HG03342 (cell line): ENCODE results near the gene XG.
A peak's percentile ranks its signal among the peaks of the same experiment; 100 is the strongest.
"Not testable (repeated sequence)": the region's sequence is repeated elsewhere in the genome, so short reads cannot be mapped to it uniquely, and the experiment has no call there.

Experiments used
- ATAC-seq: cut with Tn5 transposase; IDR thresholded peaks from one replicate; pipeline ENCODE4 v1.9.1; 2021; ENCODE audit warnings: mild to moderate bottlenecking, moderate library complexity; ENCODE audit not compliant: unreplicated experiment

Gene XG

DNA sequence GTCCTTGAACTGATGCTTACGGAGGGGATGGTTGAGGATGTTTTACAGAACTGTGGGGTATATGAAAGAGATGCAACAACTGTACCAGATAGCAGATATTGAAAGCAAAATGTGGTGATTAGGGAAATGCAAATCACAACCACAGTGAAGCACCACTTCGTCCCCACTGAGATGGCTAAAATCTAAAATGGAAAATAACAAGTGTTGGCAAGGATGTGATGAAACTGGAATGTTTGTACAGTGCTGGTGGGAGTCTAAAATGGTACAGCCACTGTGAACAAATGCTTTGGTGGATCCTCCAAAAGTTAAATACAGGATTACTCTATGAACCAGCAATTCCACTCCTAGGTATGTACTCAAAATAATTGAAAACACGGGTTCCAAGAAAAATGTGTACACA, 22.9 kb downstream of the XG start:
- no peak for ATAC-seq

DNA sequence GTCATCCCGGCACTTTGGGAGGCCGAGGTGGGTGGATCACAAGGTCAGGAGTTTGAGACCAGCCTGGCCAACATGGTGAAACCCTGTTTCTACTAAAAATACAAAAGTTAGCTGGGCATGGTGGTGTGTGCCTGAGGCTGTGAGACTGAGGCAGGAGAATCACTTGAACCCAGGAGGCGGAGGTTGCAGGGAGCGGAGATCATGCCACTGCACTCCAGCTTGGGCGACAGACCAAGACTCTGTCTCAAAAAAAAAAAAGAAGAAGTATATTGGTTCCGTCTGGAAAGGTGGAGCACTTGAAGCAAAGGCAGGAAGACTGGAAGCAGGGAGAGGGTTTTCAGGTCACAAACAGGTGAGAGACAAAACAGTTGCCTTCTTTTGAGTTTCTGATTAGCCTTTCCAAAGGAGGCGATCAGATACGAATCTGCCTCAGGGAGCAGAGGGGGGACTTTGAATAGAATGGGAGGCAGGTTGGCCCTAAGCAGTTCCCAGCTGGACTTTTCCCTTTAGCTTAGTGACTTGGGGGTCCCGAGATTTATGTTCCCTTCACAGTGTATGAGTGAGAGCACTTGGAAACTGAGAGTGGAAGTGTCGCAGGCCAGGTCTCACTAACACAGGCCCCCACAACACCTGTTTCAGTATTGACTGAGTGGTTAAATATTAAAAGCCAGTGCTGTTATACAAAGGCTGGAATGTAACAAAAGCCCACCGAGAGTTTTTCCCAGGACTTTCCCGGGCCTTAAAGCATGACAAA, 28.8 kb downstream of the XG start:
- ATAC-seq: peak; percentile 51

DNA sequence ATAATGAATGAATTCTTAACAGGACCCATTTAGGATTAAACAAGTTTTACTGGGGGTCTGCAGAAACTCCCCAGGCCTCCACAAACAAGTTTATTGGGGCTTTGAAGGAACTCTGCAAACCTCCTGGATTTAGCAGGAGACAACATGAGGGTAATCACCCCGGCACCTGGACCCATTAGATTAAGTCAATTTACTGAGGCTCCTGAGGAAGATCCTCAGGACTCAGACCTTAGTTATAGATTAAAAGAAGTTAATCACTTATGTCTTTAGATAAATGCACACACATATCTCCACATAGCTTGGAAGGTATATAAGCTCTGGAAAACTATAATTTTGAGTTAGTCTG, 29.4 kb downstream of the XG start:
- peak; percentile 8 for ATAC-seq

DNA sequence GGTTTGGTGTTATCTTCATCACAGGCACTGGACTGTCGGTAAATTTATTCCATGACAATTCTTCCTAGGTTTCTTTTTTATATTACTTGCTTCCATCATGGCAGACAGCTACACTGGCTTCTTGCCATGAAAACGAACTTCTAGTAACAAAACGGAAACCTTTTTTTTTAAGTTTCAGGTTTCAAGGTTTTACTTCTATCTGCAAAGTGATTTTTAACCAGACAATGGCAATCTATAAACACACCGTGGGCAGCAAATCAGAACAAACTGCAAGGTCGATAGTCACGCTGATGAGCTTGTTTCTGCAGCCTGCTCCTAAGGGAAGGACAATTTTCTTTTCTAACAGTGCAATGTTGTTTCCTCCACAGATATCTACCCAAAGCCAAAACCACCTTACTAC, 29.9 kb downstream of the XG start:
- ATAC-seq: peak; percentile 48

DNA sequence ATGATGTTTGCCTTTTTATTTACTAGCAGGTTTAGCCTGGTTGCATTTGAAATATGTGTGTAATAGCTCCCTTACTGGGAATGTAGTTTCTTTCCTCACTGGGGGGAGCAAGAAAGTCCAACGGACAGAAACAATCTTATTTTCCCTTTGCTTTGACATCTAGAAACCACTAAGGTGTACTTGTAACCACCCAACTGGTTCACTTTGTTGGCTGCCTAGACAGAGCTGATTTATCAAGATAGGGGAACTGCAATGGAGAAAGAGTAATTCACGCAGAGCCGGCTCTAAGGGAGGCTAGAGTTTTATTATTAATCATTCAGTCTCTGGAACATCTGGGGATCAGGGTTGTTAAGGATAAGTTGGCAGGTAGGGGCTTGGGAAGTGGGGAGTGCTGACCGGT, 30.3 kb downstream of the XG start:
- peak; percentile 35 for ATAC-seq

DNA sequence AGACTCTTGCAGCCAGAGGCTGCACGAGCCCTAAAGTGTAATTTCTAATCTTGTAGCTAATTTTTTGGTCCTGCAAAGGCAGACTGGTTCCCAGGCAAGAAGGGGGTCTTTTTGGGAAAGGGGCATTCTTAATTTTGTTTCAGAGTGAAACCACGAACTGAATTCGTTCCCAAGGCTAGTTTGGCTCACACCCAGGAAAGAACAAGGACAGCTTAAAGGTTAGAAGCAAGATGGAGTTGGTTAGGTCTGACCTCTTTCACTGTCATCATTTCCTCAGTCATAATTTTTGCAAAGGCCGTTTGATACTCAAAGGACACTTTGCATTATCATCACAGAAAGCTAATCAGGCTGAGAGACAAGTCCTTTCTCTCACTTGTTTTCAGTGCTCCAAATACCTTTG, 30.9 kb downstream of the XG start:
- ATAC-seq: no peak

DNA sequence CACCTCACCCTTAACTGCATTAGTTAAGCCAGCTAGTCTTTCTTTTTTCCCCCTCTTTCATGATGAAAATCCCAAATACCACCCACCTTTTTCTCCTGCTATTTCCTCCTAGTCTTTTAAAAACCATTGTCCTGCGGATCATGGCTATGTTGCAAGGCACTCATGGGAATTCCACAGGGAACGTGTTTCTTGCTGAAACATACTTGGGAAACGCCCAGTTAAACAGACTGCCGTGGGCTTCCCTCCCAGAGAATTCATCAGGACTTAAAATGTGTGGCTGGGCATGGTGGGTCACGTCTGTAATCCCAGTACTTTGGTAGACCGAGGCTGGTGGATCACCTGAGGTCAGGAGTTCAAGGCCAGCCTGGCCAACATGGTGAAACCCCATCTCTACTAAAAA, 32.2 kb downstream of the XG start:
- ATAC-seq: no peak

DNA sequence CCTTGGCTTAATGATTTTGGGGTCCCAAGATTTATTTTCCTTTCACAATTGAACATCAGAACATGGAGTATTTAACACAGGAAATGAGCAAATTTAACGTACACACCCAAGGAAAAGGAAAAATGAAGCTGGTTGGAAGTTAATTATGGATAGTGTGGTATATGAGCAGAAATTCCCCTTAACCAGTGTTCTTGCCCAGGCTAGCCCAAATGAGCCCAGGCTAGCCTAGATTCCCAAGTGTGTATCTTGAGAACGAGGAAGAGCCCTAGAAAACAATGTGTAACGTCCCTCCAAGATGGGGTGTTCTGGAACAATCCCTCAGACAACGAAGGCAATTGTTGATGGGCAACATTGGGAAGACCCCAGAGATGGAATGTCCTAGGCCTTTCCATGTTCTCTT, 33.7 kb downstream of the XG start:
- no peak for ATAC-seq

DNA sequence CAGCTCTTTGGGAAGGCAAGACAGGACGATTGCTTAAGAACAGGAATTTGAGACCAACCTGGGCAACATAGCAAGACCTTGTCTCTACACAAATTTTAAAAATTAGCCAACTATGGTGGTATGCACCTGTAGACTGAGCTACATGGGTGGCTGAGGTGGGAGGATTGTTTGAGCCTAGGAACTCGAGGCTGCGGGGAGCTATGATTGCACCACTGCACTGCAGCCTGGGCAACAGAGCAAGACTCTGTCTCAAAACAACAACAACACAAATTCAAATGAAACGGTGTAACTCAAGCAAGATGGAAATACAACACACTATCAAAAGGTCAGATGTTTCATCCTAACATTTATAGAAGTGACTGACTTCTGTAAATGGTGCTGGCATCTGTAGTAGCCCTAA, 37.1 kb downstream of the XG start:
- ATAC-seq: no peak

DNA sequence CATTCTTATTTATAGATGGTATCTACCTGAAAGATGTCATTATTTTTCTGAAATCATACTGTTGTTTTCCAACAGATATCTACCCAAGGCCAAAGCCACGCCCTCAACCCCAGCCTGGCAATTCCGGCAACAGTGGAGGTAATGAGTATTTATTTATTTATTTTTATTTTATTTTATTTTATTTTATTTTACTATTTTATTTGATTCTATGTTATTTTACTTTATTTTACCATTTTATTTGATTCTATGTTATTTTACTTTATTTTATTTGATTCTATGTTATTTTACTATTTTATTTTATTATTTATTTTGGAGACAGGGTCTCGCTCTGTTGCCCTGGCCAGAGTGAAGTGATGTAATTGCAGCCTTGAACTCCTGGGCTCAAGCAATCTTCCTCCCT, 37.7 kb downstream of the XG start:
- ATAC-seq: no peak

DNA sequence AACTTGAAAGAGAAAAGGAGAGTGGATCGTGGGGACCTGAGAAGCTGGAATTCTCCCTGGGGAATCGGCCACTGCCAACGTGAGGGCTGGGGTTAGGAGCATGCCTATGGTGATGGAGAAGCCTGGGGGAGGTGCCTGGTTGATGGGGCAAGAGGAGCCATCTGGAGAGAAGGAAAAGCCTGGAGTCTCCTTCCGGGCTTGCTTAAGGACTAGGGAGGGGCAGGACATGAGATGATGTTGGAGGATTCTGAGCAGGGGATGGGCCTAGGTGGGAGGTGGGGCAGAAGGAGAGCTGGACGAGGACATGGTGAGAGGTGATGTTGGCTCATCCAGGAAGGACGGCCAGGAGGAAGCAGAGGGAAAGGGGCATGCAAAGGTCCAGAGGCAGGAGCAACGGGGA, 41.9 kb downstream of the XG start:
- no peak for ATAC-seq

DNA sequence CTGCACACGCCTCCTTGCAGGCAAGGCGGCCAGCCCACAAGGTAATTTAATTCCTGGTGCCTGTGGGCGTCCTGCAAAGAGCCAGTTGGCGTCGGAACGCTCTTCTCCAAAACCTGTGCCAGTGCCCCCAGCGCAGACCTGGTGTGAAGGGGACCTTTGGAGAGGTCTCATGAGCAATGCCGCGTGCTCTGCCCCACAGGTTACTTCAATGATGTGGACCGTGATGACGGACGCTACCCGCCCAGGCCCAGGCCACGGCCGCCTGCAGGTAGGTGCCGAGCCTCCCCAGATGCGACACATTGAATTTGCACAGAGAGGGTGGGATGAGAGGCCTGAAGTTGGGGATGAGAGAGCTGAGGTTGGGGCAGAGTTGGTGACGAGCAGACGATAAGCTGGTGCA, 42.5 kb downstream of the XG start:
- no peak for ATAC-seq

DNA sequence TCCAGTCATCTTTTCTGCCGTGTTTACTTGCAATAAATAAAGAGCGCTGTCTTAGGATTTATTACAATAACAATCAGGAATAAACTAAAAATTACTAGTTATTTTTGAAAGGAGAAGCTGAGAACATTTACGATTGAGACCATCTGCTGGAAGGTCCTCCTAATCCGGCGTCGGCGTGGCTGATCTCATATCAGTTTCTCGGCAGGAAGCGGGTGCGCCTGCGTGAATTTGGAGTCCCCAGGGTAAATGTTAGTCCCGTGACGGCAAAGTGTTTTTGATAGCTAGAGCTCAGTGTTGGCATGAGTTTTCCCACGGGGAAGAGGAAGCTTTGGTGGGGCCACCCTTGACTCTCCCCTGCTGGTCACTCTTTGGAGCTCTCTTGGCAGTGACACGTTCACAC, 45.0 kb downstream of the XG start:
- not testable (repeated sequence) for ATAC-seq

DNA sequence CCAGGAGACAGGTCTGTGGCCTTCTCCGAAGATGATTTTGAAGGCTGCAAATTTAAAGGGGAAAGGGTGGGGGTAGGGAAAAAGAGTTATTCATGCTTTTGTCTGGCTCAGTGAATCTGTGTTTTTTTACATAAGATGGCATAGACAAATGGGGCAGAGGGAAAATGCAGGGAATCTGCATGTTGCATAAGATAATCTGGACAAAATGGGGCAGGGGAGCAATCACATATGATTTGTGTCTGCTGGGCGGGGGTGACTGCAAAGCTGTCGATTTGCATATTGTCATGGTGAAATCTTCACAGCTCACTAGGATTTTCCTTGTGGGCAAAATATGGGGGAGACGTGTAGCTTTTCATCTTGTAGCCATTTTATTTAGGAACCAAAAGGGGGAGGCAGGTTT, 47.5 kb downstream of the XG start:
- ATAC-seq: no peak

DNA sequence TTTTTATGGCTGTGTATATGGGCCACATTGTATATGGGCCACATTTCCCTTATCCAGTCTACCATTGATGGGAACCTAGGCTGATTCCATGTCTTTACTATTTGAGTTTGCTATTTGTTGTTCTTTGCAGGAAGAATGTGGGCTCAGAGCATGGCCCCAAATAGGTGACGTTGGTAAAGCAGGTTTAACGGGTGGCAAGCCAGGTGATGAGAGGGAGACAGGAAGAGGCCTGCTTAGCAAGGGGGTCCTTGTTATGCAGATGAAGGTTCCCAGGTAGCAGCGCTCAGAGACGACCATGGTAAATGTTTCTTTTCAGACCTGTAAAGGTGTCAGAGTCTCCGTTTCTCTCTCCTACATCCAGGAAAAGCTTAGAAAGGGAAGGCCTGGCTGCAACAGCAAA, 48.1 kb downstream of the XG start:
- ATAC-seq: not testable (repeated sequence)

DNA sequence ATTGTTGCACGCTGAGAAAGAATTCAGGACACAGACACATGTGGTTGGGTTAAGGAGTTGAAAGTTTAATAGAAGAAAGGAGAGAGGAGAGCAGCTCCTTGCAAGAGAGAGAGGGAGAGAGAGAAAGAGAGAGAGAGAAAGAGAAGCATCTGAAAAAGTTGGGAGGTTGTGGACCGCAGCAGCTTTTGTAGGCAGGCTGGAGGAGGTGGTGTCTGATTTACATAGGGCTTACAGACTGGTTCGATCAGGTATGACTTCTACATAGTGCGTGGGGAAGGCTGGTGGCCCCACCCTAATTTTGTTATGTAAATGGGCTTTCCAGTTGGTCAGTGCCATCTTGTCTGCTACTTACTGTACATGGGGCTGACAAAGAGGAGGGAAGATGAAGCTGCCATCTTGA, 49.4 kb downstream of the XG start:
- no peak for ATAC-seq

DNA sequence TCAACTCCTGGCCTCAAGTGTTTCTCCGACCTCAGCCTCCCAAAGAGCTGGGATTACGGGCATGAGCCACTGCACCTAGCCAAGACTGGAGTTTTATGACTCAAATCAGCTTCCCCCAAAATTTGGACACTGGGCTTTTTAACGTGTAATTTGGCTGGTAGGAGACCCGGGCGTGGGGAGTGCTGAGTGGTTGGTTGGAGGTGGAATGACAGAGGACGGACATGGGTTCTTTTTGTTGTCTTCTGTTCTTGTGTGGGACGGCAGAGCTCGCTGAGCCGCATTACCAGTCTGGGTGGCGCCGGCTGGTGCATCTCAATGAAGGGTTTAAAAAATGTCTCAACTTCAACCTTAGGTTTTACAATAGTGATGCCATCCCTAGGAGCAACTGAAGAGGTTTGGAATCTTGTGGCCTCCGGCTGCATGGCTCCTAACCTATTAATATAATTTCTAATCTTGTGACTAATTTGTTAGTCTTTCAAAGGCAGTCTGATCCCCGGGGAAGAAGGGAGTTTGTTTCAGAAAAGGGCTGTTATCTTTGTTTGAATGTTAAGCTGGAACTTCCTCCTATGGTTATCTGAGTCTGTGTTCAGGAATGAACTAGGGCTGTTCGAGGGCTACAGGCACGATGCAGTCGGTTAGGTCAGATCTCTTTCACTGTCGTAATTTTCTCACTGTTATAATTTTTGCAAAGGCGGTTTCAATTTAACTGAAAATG, 50.7 kb downstream of the XG start:
- ATAC-seq: not testable (repeated sequence)

DNA sequence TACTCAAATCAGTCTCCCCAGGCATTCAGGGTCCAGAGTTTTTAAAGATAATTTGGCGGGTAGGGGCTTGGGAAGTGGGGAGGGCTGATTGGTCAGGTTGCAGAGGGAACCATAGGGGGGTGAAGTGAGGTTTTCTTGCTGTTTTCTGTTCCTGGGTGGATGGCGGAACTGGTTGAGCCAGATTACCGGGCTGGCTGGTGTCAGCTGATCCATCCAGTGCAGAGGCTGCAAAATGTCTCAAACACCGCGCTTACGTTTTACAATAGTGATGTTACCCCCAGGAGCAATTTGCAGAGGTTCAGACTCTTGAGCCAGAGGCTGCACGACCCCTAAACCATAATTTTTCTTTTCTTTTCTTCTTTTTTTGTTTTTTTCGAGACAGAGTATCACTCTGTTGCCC, 51.6 kb downstream of the XG start:
- ATAC-seq: not testable (repeated sequence)

DNA sequence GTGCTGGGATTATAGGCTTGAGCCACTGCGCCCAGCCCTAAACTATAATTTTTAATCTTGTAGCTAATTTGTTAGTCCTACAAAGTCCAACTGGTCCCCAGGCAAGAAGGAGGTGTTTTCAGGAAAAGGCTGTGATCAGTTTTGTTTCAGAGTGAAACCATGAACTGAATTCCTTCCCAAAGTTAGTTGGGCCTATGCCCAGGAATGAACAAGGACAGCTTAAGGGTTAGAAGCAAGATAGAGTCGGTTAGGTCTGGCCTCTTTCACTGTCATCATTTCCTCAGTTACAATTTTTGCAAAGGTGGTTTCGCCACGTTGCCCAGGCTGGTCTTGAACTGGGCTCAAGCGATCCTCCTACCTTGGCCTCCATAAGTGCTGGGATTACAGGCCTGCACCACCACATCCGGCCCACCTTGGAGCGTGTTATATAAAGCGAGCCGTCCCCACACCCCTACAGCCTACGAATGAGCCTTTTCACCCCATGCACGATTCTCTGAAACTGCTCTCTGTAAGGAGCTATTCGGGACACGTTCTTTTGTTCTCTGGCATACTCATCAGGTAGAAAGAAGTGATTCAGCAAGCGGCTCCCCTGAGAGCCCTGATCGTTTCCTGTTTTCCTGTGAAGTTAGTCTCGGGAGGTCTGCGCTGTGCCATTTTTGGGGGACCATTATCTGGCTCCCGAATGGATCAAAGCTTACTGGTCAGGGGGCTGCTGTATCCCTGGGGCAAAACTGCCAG, 52.4 kb downstream of the XG start:
- ATAC-seq: not testable (repeated sequence)

DNA sequence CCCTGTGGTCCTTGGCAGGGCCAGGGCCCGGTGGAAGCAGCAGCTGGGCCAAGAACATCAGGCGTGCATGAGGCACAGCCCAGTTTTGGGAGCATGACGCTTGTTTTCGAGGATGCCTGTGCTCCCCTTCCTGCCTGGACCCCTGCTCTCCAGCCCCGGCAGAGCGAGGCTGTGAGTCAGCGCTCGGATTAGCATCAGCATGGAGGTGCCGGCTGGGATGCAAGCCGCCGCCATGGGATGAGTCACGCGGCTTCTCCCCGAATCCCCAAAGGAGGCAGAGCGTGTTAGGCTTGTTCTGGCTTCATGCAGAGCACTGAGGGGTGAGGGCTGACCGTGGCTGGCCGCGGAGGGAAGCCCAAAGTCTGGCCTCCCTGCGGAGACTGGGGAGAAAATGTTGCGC, 53.0 kb downstream of the XG start:
- ATAC-seq: not testable (repeated sequence)

DNA sequence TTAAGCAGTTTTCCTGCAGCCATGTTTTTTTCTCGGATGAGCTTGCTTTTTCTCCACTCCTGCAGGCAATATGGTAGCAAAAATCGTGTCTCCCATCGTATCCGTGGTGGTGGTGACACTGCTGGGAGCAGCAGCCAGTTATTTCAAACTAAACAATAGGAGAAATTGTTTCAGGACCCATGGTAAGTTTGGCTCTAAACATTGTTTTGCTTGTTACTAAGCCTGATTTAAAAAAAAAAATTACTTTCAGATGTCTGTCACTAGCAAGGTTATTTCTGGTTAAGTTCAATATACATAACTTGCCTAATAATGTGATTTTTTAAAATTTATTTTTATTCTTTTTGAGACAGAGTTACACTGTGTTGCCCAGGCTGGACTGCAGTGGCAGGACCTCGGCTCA, 59.4 kb downstream of the XG start:
- ATAC-seq: no peak
